MG63 (cell line): Measurements from ENCODE around the gene MEGF6. TPM values are rescaled to one million over a fixed set of nuclear protein-coding genes. Genes with fewer than 3 reads are reported as not detected.

Experiments used
- DNase-seq: peaks from one replicate; pipeline ENCODE4 v3.0.0-alpha.2; 2020
- H3K27me3 ChIP-seq: fragments of 250-450 bp; sonication (Bioruptor Pico); 2 replicates; pipeline ENCODE4 v1.5.1; 2020; ENCODE audit warnings: mild to moderate bottlenecking, moderate library complexity
- H3K36me3 ChIP-seq: fragments of 250-450 bp; sonication (Bioruptor Pico); 2 replicates; pipeline ENCODE4 v1.5.1; 2020; ENCODE audit warnings: mild to moderate bottlenecking, moderate library complexity
- H3K4me3 ChIP-seq: fragments of 250-450 bp; sonication (Bioruptor Pico); 2 replicates; pipeline ENCODE4 v1.5.1; 2020; ENCODE audit warnings: mild to moderate bottlenecking, moderate library complexity
- H3K9me3 ChIP-seq: fragments of 250-450 bp; sonication (Bioruptor Pico); 2 replicates; pipeline ENCODE4 v1.5.1; 2020; ENCODE audit warnings: mild to moderate bottlenecking, moderate library complexity
- total RNA-seq: library from RNA; depleted of rRNA; stranded (reverse); fragments of >200 nt; shearing (Covaris generic); gene quantifications from 2 replicates; pipeline ENCODE4 v1.2.3, GENCODE V29; 2014; ENCODE audit warnings: low replicate concordance; rRNA removed

MEGF6 gene
- total RNA-seq, 1 experiment from 2014 or later, result 198 TPM

DNA sequence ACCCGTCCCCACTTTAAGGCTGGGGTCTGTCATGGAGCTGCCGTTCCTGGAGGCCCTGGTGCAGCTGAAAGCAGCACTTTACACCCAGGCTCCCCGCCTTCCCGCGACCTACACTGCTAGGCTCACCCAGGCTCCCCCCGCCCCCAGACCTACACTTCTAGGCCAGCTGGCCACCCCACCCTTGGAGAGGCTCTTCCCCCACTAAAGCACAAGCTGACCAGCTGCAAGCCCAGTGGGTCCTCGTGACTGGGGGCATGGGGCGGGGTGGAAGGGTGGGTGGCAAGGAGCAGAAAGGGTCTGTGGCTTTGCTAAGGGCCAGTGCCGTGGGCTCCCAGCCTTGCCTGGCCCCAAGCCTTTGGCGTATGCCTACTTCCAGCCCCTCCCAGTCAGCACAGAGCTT lies 166.6 kb downstream of the MEGF6 start:
- H3K36me3 ChIP-seq, result no peaks in the 10 kb centered on the region
- no peak for DNase-seq
- H3K27me3 ChIP-seq, result no peaks in the 10 kb centered on the region
- H3K9me3 ChIP-seq, result peaks cover 11% of the 10 kb centered on the region
- H3K4me3 ChIP-seq, result no peak overlapping the region

DNA sequence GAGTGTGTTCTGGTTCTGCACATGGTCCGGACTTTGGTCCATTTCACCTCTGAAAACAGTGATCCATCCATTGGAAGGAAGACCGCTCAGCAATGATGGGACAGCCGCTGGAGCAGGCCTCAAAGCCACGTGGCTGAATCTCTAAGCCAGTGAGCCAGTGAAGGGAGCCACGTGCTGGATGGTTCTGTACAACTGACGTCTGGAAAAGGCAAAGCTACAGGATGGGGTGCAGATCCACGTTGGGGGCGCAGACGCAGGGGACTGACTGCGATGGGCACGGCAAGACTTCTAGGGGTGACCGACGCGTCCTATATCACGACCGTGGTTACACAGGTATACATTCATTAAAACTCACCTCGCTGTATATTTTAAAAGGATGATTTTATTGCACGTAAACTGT lies 167.0 kb downstream of the MEGF6 start:
- H3K36me3 ChIP-seq, result no peaks in the 10 kb centered on the region
- H3K27me3 ChIP-seq, result no peaks in the 10 kb centered on the region
- no peak for DNase-seq

DNA sequence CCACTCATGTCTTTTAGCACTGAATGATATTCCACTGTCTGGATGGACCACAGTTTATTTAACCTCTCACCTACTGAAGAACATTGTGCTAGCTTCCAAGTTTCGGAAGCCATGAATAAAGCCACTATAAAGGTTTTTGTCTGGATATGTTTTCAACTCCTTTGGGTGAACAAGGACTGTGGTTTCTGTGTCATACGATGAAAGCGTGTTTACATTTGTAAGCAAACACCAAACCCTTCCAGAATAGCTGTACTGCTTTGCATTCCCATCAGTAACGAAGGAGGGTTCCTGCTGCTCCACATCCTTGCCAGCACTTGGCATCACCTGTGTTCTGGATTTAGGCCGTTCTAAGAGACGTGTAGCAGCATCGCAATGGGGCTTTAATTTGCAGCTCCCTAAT lies 167.5 kb downstream of the MEGF6 start:
- peaks cover 11% of the 10 kb centered on the region for H3K9me3 ChIP-seq
- DNase-seq, result no peak
- H3K27me3 ChIP-seq, result no peaks in the 10 kb centered on the region
- no peaks in the 10 kb centered on the region for H3K36me3 ChIP-seq
- H3K4me3 ChIP-seq, result no peak overlapping the region

More for the DNA sequence above, 167.0 kb downstream of the MEGF6 start:
- H3K4me3 ChIP-seq, result no peak overlapping the region
- peaks cover 11% of the 10 kb centered on the region for H3K9me3 ChIP-seq

GRCh38 chr1:3442901-3443300 lies 168.4 kb downstream of the MEGF6 start:
- DNase-seq, result no peak
- H3K4me3 ChIP-seq, result no peak overlapping the region
- peaks cover 9% of the 10 kb centered on the region for H3K9me3 ChIP-seq
- H3K36me3 ChIP-seq, result no peaks in the 10 kb centered on the region
- H3K27me3 ChIP-seq, result no peaks in the 10 kb centered on the region

DNA sequence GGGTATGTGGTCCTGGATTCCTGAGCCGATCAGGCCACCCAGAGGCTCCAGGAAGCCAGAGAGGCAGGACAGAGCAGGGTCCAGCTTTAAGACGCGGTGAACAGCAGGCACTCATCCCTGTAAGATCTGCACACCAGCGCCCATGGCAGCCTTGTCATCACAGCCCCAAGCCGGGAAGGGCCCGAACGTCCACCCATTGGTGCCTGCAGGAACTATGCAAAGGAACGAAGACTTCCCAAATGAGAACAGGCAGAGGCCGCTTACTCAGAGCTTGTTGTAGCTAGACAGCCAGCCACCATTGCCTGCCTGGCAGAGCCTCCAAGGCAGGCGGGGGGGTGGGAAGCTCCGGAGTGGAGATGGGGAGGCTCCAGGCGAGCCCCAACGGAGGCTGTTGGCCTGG lies 169.0 kb downstream of the MEGF6 start:
- H3K4me3 ChIP-seq, result no peak overlapping the region
- H3K36me3 ChIP-seq, result no peaks in the 10 kb centered on the region
- H3K9me3 ChIP-seq, result peaks cover 6% of the 10 kb centered on the region
- H3K27me3 ChIP-seq, result no peaks in the 10 kb centered on the region
- DNase-seq, result no peak

- peaks cover 3% of the 10 kb centered on the region; the same call in 1 of the 2 replicates for H3K9me3 ChIP-seq
- H3K36me3 ChIP-seq, result no peaks in the 10 kb centered on the region
- H3K4me3 ChIP-seq, result no peak overlapping the region
- H3K27me3 ChIP-seq, result no peaks in the 10 kb centered on the region
- DNase-seq, result no peak
These were observed 169.4 kb downstream of the MEGF6 start for GRCh38 chr1:3441880-3442279.

DNA sequence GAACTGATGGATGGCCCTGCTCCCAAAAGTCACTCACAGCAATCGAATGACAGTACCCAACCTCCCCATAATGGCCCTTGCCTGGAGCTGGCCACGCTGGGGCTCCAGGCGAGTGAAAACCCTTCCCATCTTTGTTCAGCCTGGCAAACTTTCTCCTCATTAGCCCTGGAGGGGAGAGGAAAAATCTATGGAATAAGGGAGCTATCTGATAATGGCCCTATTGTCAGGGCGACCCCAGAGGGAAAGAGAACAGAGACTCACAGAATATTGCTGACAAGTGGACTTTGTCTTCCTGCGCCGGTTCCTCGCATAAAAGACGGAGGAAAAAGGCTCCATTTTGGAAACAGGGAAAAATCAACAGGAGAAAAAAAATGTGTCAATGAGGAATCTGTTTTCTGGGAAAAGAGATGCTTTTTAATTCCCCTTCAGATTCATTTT lies 169.9 kb downstream of the MEGF6 start:
- H3K4me3 ChIP-seq, result no peak overlapping the region
- DNase-seq, result no peak
- H3K27me3 ChIP-seq, result no peaks in the 10 kb centered on the region
- no peaks in the 10 kb centered on the region for H3K9me3 ChIP-seq
- H3K36me3 ChIP-seq, result no peaks in the 10 kb centered on the region

DNA sequence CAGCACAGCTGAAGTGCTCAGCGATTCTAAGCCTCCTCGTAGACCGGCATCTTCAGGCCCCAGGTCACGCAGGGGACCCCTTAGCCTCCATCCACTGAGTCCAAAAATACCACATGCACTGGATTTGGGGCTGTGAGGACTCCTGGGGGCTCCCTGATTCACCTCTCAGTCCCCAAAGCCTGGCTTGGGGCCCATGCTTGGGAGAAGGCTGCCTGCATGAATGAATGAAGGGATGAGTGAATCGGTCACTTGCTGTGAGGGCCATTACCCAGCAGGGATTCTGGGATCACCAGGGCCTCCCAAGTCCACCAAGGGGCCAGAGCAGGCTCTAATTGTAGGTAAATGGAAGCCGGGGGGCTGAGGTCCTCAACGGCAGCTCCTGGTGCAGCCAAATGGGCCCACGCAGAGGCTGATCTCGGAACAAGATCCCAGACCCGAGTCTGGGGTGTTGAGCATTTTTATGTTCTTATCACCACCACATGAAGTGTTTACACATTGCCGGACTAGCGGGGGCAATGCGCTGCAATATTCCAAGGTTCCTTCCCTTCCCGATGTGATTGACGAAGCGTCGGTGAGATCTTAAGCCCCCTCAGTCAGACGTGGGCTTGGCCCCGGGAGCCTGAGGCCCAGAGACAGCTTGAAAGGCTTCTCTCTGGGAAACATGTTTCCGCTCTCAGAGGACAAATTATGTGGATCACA lies 170.4 kb downstream of the MEGF6 start:
- no peak for DNase-seq
- Histone ChIP-seq H3K9me3 (no peaks in the 10 kb centered on the region), H3K4me3 (no peak overlapping the region), H3K36me3 (no peaks in the 10 kb centered on the region), H3K27me3 (no peaks in the 10 kb centered on the region)

- no peaks in the 10 kb centered on the region for H3K36me3 ChIP-seq
These were observed 171.0 kb downstream of the MEGF6 start for GRCh38 chr1:3440300-3440681.

More at GRCh38 chr1:3440300-3440681, 171.0 kb downstream of the MEGF6 start:
- DNase-seq, result no peak
- H3K27me3 ChIP-seq, result no peaks in the 10 kb centered on the region
- H3K4me3 ChIP-seq, result no peak overlapping the region
- H3K9me3 ChIP-seq, result no peaks in the 10 kb centered on the region

Other genes starting within 250 kb of the MEGF6 start
- 0.13 TPM in 1 of 2 replicates, not detected in the other for gene ARHGEF16, start 156.8 kb downstream of the MEGF6 start, total RNA-seq
- 32.4 and 34.5 TPM in 2 replicates for gene TPRG1L, start 13.5 kb upstream of the MEGF6 start, total RNA-seq
- 37.6 and 52.7 TPM in 2 replicates for gene WRAP73, start 38.6 kb upstream of the MEGF6 start, total RNA-seq
- gene TP73, start 41.0 kb upstream of the MEGF6 start, total RNA-seq, result 3.1 and 8.3 TPM in 2 replicates
- gene CCDC27, start 140.9 kb upstream of the MEGF6 start, total RNA-seq, result not detected in 2 replicates
- not detected in 2 replicates for gene SMIM1, start 161.2 kb upstream of the MEGF6 start, total RNA-seq
- 52.4 and 71.1 TPM in 2 replicates for gene LRRC47, start 185.0 kb upstream of the MEGF6 start, total RNA-seq
- 4.9 TPM in 2 replicates for gene CEP104, start 245.7 kb upstream of the MEGF6 start, total RNA-seq
- 12.7 and 19.1 TPM in 2 replicates for gene DFFB, start 246.0 kb upstream of the MEGF6 start, total RNA-seq